GM10847 (cell line): Measurements from ENCODE around the gene ATN1.

Experiments
- POLR2A ChIP-seq: IDR thresholded peaks from 2 replicates; pipeline ENCODE4 v1.6.1; 2011; ENCODE audit not compliant: insufficient read length; ENCODE audit errors: extremely low read depth

ATN1 gene

GRCh38 chr12:6903722-6904121, 24.0 kb upstream of the ATN1 start:
- TF ChIP-seq POLR2A: no peak

GRCh38 chr12:6904280-6905276, 23.2 kb upstream of the ATN1 start, which contains the start of gene LRRC23:
TSS of gene LRRC23 (plus strand) at chr12:6904822. CDS start at chr12:6905634, 812 bp downstream.
- TF ChIP-seq POLR2A: peak; percentile 30

GRCh38 chr12:6905414-6906040, 22.2 kb upstream of the ATN1 start:
- no peak for TF ChIP-seq POLR2A

GRCh38 chr12:6909421-6910145, 18.2 kb upstream of the ATN1 start:
- no peak for TF ChIP-seq POLR2A

- no peak for TF ChIP-seq POLR2A
These were observed 15.4 kb upstream of the ATN1 start for GRCh38 chr12:6912164-6912935.

GRCh38 chr12:6914246-6914946, 13.4 kb upstream of the ATN1 start, which contains the start of gene ENO2:
TSS of gene ENO2 (plus strand) at chr12:6914580. CDS start at chr12:6915833, 1,253 bp downstream.
- no peak for TF ChIP-seq POLR2A

- no peak for TF ChIP-seq POLR2A
These were observed 12.6 kb upstream of the ATN1 start for GRCh38 chr12:6914947-6915788.

- no peak for TF ChIP-seq POLR2A
These were observed 11.9 kb upstream of the ATN1 start for GRCh38 chr12:6915789-6916285.

GRCh38 chr12:6916426-6917200, 11.1 kb upstream of the ATN1 start:
- TF ChIP-seq POLR2A: no peak

- TF ChIP-seq POLR2A: no peak
These were observed 10.1 kb upstream of the ATN1 start for GRCh38 chr12:6917491-6918231.

- TF ChIP-seq POLR2A: no peak
These were observed 8.2 kb upstream of the ATN1 start for GRCh38 chr12:6919588-6919987.

- no peak for TF ChIP-seq POLR2A
These were observed 6.2 kb upstream of the ATN1 start for GRCh38 chr12:6921539-6921938.
